Measurements from ENCODE around the gene SLC38A7. TPM values are rescaled to one million over a fixed set of nuclear protein-coding genes. Genes with fewer than 3 reads are reported as not detected.

SLC38A7 gene
- total and polyA plus RNA-seq, 2 of the 13 experiments (the other 11 are each of a cell fraction or from before 2014, with no cell fraction given), result 13.2 to 14.1 TPM

- Histone ChIP-seq H3K79me2 (ENCODE audit: insufficient read depth, low read length) (peaks cover 4% of the 10 kb centered on the region), H3K4me1 (ENCODE audit: insufficient read depth, low read length) (peaks cover 57% of the 10 kb centered on the region), H4K20me1 (ENCODE audit: insufficient read depth, low read length) (no peaks in the 10 kb centered on the region), H3K27ac (ENCODE audit: extremely low read length, insufficient read depth, low read length) (peak overlapping the region; percentile 63), H3K4me2 (ENCODE audit: low read depth, low read length) (peak overlapping the region; percentile 63), H2AFZ (ENCODE audit: low read length) (no peak overlapping the region), H3K4me3 (replicated peaks in 1 of 3; ENCODE audit: insufficient read depth in 1 of 3, low read depth in 2 of 3, low read length in 3 of 3) (peak overlapping the region in 1 of 3 experiments; percentile 25; a peak in 1 of 6 replicates), H3K36me3 (replicated peaks in 1 of 2; ENCODE audit: control insufficient read depth in 1 of 2, insufficient read depth in 2 of 2, low read length in 2 of 2) (no peaks in the 10 kb centered on the region), H3K9ac (ENCODE audit: insufficient read depth, low read depth, low read length) (no peak overlapping the region), H3K27me3 (ENCODE audit: control insufficient read depth in 1 of 2, insufficient read depth in 2 of 2, low read length in 2 of 2) (no peaks in the 10 kb centered on the region; a peak in 1 of 5 replicates), H3K9me3 (ENCODE audit: low read length) (no peaks in the 10 kb centered on the region)
- intact Hi-C loops (cut with micrococcal nuclease; ENCODE audit: unreplicated experiment), result no loop called here
- no TSS peak for BruUV-seq (replicated peaks)
- 3% methylated on average over 3 of the region's 3 CpGs for WGBS (ENCODE audit: low lambda C conversion rate)
- POLR2A ChIA-PET, result interaction anchor here (0.9 to 4.2 kb wide), 5 partner anchors 13 to 50 kb away, joined by 4 to 44 read pairs (median 5); partner anchors contain the start of gene SLC38A7
- CTCF ChIA-PET (ENCODE audit: low intra/inter-chr PET ratio, low total read pairs), result no interaction called here
- in situ Hi-C loops (cut with HindIII; ENCODE audit: extremely low pct_ligation_motif_present, low pct_unique_long_range_greater_than_20kb), result loop anchor here (10.0 kb wide), 2 partner anchors 120 to 300 kb away; partner anchors contain the start of gene SETD6
- FAIRE-seq, result peak; percentile 92
- DNase-seq (ENCODE audit: low spot score), result peak; percentile 91
- ATAC-seq, result no peak
- TF ChIP-seq PAXIP1 (CRISPR knock-in tag; conservative IDR thresholded peaks at IDR 0.05) (peak; percentile 82), ZNF34 (CRISPR knock-in tag; IDR thresholded peaks at IDR 0.05; ENCODE audit: borderline replicate concordance) (no peak), ZNF841 (CRISPR knock-in tag; IDR thresholded peaks at IDR 0.05; ENCODE audit: borderline replicate concordance) (no peak), HOMEZ (CRISPR knock-in tag; IDR thresholded peaks at IDR 0.05; ENCODE audit: low read depth) (no peak; the same call in 1 of the 2 replicates), SIN3A (IDR thresholded peaks at IDR 0.05; ENCODE audit: borderline replicate concordance, low read depth, low read length) (peak; percentile 66; the same call in 1 of the 2 replicates), MEIS2 (CRISPR knock-in tag; IDR thresholded peaks at IDR 0.05) (peak; percentile 67; the same call in 1 of the 2 replicates), FUBP1 (CRISPR knock-in tag; IDR thresholded peaks at IDR 0.05; ENCODE audit: borderline replicate concordance) (no peak), E2F1 (CRISPR knock-in tag; IDR thresholded peaks at IDR 0.05) (0 out of 2 replicates have a peak, but pooled peaks have one; percentile 35), ZMAT3 (CRISPR knock-in tag; conservative IDR thresholded peaks at IDR 0.05) (no peak), BCL6 (CRISPR knock-in tag; IDR thresholded peaks at IDR 0.05) (peak; percentile 89), BORCS8-MEF2B (CRISPR knock-in tag; IDR thresholded peaks at IDR 0.05) (no peak), ZNF180 (CRISPR knock-in tag; IDR thresholded peaks at IDR 0.05; ENCODE audit: borderline replicate concordance, low read depth) (no peak), TMF1 (CRISPR knock-in tag; IDR thresholded peaks at IDR 0.05; ENCODE audit: low read depth) (no peak)
Observed at GRCh38 chr16:58634265-58634802, 50.2 kb downstream of the SLC38A7 start.

Measured in HepG2 (cell line).